ENCODE results near the gene SULT1C2.

DNA sequence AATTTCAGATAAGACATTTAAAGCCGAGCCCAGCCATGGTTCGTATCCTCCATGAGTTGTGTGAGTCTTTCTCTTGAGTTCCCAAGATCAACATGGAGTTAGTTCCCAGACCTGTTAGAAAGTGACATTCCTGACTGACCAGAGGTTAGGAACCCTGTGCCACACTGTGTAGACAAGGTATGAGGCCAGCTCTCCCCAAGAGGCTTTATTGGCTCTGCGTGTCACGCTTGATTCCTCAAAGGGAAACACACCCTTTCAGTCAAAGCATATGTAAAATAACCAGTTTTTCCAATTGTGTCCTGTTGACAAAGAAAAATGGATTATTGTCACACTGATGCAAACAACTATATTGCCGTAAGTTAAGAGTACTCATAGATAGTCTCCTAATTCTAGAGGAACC is 47.7 kb upstream of the SULT1C2 start:
- TF ChIP-seq CTCF (IDR thresholded peaks at IDR 0.05) (no peak), POLR2A (IDR thresholded peaks at IDR 0.05) (no peak), EP300 (IDR thresholded peaks at IDR 0.05) (no peak)
